K562 treated with DMSO at 1 percent for 4 hours (cell line): ENCODE data around the gene NET1. TPM values are rescaled to one million over a fixed set of nuclear protein-coding genes. Genes with fewer than 3 reads are reported as not detected.

Experiments used
- total RNA-seq: library from RNA; unstranded; fragments of 300-600 nt; gene quantifications from 2 replicates; pipeline ENCODE4 v1.2.3, GENCODE V29; 2022; ENCODE audit not compliant: insufficient read depth

Gene NET1
- 55.2 and 58.2 TPM in 2 replicates for total RNA-seq

GRCh38 chr10:5412277-5412941, at the start of gene NET1:
Gene NET1, plus strand, starts transcription at chr10:5412557. Its CDS starts 136 bp downstream, at chr10:5412693.

GRCh38 chr10:5364890-5365338, 47.4 kb upstream of the NET1 start, which contains the start of gene UCN3:
Gene UCN3, plus strand, starts transcription at chr10:5364966. Its CDS starts 8,755 bp downstream, at chr10:5373721.

GRCh38 chr10:5404208-5405041, 7.9 kb upstream of the NET1 start, which contains the start of gene TUBAL3:
Gene TUBAL3, minus strand, starts transcription at chr10:5404828. Its CDS starts 36 bp downstream, at chr10:5404792.

GRCh38 chr10:5499493-5500140, 87.3 kb downstream of the NET1 start, which contains the start of gene CALML5:
Gene CALML5, minus strand, starts transcription at chr10:5499570. Its CDS starts 132 bp downstream, at chr10:5499438.

Other genes starting within 250 kb of the NET1 start
- gene AKR1C8, start 227.4 kb upstream of the NET1 start, total RNA-seq, result not detected in 2 replicates
- not detected in 2 replicates for gene AKR1C4, start 215.7 kb upstream of the NET1 start, total RNA-seq
- not detected in 2 replicates for gene UCN3, start 47.6 kb upstream of the NET1 start, total RNA-seq
- 2.8 and 3.4 TPM in 2 replicates for gene TUBAL3, start 7.7 kb upstream of the NET1 start, total RNA-seq
- gene CALML5, start 87.0 kb downstream of the NET1 start, total RNA-seq, result not detected in 2 replicates
- gene CALML3, start 112.4 kb downstream of the NET1 start, total RNA-seq, result not detected in 2 replicates